Measurements from ENCODE around the gene NUBP2. TPM values are rescaled to one million over a fixed set of nuclear protein-coding genes. Genes with fewer than 3 reads are reported as not detected.

NUBP2 gene
- total RNA-seq, 1 experiment from 2014 or later, result 69.4 TPM

- no peak overlapping the region for H4K91ac ChIP-seq (ENCODE audit: insufficient read length, low read depth, low read length)
- no peak overlapping the region for H2AK5ac ChIP-seq (ENCODE audit: insufficient read length, low read length)
- no peaks in the 10 kb centered on the region for H4K20me1 ChIP-seq (ENCODE audit: control insufficient read depth, insufficient read depth, insufficient read length)
- H4K5ac ChIP-seq (ENCODE audit: insufficient read length, low read depth, low read length), result no peak overlapping the region
- no peaks in the 10 kb centered on the region for H3K23me2 ChIP-seq (ENCODE audit: insufficient read length, low read depth, low read length, poor library complexity, severe bottlenecking)
- H3K4me2 ChIP-seq (ENCODE audit: insufficient read depth, insufficient read length, low read length), result no peak overlapping the region
- no peaks in the 10 kb centered on the region; the same call in 1 of the 2 replicates for H3K4me1 ChIP-seq (ENCODE audit: insufficient read depth, low read length)
- no peak overlapping the region for H3T11ph ChIP-seq (ENCODE audit: low read length)
- H4K8ac ChIP-seq (replicated peaks; ENCODE audit: insufficient read length, low read depth, low read length), result no peak overlapping the region
- H3K27me3 Mint-ChIP-seq (ENCODE audit: low read depth), result no peaks in the 10 kb centered on the region
- H3K27me3 ChIP-seq (ENCODE audit: insufficient read depth, low read length), result no peaks in the 10 kb centered on the region
- H2BK20ac ChIP-seq (ENCODE audit: low read depth, low read length, poor library complexity, severe bottlenecking), result no peak overlapping the region
- no peak overlapping the region for H2AFZ ChIP-seq (ENCODE audit: low read length)
- peaks cover 5% of the 10 kb centered on the region for H3K79me1 ChIP-seq (ENCODE audit: insufficient read depth, low read depth, low read length, poor library complexity, severe bottlenecking)
- no peak overlapping the region for H2BK120ac ChIP-seq (ENCODE audit: low read depth, low read length, poor library complexity, severe bottlenecking)
- peaks cover 0 to 2% of the 10 kb centered on the region in 2 experiments; a peak in 1 of 4 replicates for H3K4me1 Mint-ChIP-seq
- no peaks in the 10 kb centered on the region for H3K9me3 Mint-ChIP-seq
- no CpG with 5 or more reads among the region's 19 CpGs for WGBS (ENCODE audit: extremely low coverage, insufficient read length, low lambda C conversion rate)
- H2BK5ac ChIP-seq (ENCODE audit: insufficient read length, low read length), result no peak overlapping the region
- H3K18ac ChIP-seq (ENCODE audit: insufficient read length, low read depth, low read length), result no peak overlapping the region
- H2BK15ac ChIP-seq (ENCODE audit: low read depth, low read length), result no peak overlapping the region
- peaks cover 5 to 17% (median 11%) of the 10 kb centered on the region in 3 experiments; a peak in 6 of 7 replicates for H3K36me3 Mint-ChIP-seq (ENCODE audit: insufficient read depth in 1 of 3, low read depth in 3 of 3)
- no peak overlapping the region for H3K14ac ChIP-seq (ENCODE audit: insufficient read depth, low read length)
- H3K56ac ChIP-seq (ENCODE audit: insufficient read length, low read depth, low read length), result no peak overlapping the region
- H3K79me2 ChIP-seq (ENCODE audit: insufficient read depth, low read length), result peaks cover 8% of the 10 kb centered on the region; the same call in 1 of the 2 replicates
- H3K4me3 Mint-ChIP-seq, result no peak overlapping the region; a peak in 1 of 5 replicates
- H3K23ac ChIP-seq (ENCODE audit: insufficient read length, low read depth, low read length), result no peak overlapping the region
- no peak overlapping the region for H3K4ac ChIP-seq (ENCODE audit: low read depth, low read length)
- H3K27ac Mint-ChIP-seq, result peak overlapping the region in 1 of 3 experiments; percentile 62; a peak in 1 of 7 replicates
- H2BK12ac ChIP-seq (ENCODE audit: insufficient read length, low read depth, low read length), result no peak overlapping the region
- no peak for DNase-seq
- no peak for TF ChIP-seq CTCF (conservative IDR thresholded peaks at IDR 0.05)
- H3K27ac ChIP-seq (ENCODE audit: insufficient read length, low read depth, low read length), result no peak overlapping the region
- no peaks in the 10 kb centered on the region for H3K9me3 ChIP-seq (ENCODE audit: control insufficient read depth, low read depth, low read length)
- H3K9ac ChIP-seq (ENCODE audit: extremely low read depth, insufficient read length, low read length), result no peak overlapping the region
Observed at GRCh38 chr16:1788708-1789100, 5.9 kb downstream of the NUBP2 start.

Measured in H9 (cell line).